Bronchus fibroblast of lung (primary cell): ENCODE data around the gene CTBS. TPM values are rescaled to one million over a fixed set of nuclear protein-coding genes. Genes with fewer than 3 reads are reported as not detected.

ENCODE experiments used
- total RNA-seq: library from RNA; depleted of rRNA; stranded (reverse); fragments of >200 nt; gene quantifications from 2 replicates; pipeline ENCODE4 v1.2.3, GENCODE V29; 2015

The CTBS gene, protein sequence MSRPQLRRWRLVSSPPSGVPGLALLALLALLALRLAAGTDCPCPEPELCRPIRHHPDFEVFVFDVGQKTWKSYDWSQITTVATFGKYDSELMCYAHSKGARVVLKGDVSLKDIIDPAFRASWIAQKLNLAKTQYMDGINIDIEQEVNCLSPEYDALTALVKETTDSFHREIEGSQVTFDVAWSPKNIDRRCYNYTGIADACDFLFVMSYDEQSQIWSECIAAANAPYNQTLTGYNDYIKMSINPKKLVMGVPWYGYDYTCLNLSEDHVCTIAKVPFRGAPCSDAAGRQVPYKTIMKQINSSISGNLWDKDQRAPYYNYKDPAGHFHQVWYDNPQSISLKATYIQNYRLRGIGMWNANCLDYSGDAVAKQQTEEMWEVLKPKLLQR
- 6.9 and 7.0 TPM in 2 replicates for total RNA-seq

DNA sequence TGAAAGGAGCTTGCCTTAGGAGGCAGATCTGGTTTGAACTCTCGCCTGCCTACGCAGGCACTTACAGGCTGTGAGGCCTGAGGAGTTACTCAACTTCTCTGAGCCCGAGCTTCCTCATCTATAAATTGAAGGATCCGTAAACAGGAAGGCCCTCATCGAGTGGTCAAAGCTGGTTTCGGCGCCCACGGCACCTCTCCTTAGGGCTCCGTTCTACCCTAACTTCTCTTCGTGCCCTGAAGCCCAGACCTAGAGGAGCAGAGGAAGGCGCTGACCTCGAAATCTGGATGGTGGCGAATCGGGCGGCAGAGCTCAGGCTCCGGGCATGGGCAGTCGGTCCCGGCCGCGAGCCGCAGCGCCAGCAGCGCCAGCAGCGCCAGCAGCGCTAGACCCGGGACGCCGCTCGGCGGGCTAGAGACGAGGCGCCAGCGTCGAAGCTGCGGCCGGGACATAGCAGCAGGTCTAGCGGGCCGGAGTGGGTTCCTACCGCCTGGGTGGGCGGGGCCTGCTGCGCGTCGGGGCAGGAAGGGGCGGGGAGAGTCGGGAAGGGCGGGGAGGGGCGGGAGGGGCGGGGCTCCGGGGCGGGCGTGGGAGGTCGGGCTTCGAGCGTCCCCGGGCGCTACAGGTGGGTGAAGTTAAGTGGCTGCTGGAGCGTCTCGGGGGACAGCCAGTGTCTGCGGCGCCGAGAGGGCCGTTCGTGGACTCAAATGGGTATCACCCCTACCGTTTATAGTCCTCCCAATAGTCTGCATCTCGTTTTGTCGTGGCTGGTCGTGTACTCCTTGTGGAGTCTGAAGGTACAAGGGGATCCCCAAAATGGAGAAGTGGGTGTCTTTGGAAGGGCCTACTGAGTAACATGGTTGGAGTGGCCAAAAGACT is at the start of gene CTBS:
Gene CTBS (minus strand): TSS at position 474 of the 876 bp plus-strand sequence. CDS start 25 bp downstream, at position 449.

DNA sequence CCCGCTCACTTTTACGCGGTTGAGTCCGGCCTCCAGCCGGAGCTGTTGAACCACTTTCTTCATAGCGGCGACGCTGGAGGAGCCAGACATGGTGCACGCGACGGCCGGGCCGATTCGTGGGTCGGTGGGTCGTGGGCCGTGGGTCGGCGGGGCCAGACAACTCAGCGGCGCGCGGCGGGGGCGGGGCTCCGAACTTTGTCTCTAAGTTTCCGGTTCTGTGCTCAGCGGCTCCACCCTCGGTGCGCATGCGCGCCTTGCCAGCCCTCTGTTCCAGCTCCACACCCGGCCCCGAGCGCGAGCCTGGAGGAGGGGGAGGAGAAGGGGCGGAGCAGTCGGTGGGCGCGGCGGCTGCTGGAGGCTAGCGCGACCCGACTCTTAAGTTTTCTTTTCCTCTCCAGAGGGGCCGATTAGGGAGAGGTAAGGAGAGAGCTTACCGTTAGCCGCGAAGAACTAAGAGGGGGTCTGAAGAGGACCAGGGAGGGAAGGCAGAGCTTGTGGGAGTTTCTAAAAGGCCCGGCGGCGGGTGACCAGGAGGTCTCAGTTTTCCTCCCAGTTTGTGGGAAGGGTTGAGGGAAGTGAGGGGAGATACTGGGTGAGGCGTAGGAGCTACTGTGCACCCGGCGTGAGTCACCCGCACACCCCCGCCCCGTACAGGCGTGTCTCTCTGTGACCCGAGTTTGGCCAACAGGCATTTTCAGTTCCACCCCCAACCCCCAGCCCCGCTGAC is 68.1 kb downstream of the CTBS start, which contains the start of the genes GNG5 and SPATA1:
Gene GNG5 (minus strand): TSS at position 580 of the 727 bp plus-strand sequence. CDS start 490 bp downstream, at position 90.
Gene SPATA1 (plus strand): TSS at position 385 of the 727 bp plus-strand sequence. CDS start 9,974 bp downstream, outside the sequence.

Other genes starting within 250 kb of the CTBS start
- gene DNASE2B, start 176.0 kb downstream of the CTBS start, total RNA-seq, result 0.15 and 0.17 TPM in 2 replicates
- gene RPF1, start 95.2 kb downstream of the CTBS start, total RNA-seq, result 45.0 and 52.6 TPM in 2 replicates
- gene SPATA1, start 68.1 kb downstream of the CTBS start, total RNA-seq, result not detected in 2 replicates
- 110 and 123 TPM in 2 replicates for gene GNG5, start 67.9 kb downstream of the CTBS start, total RNA-seq
- gene SSX2IP, start 116.0 kb upstream of the CTBS start, total RNA-seq, result 7.1 and 7.6 TPM in 2 replicates